Urinary bladder (tissue), 4 donors: Measurements from ENCODE around the gene KRTAP4-12. TPM values are rescaled to one million over a fixed set of nuclear protein-coding genes. Genes with fewer than 3 reads are reported as not detected.
"Not testable (repeated sequence)": the region's sequence is repeated elsewhere in the genome, so short reads cannot be mapped to it uniquely, and the experiment has no call there.

Source experiments
- DNase-seq: peaks from one replicate; pipeline ENCODE4 v3.0.0-alpha.2; 2015; ENCODE audit errors: extremely low spot score
- H3K27ac ChIP-seq: one replicate; pipeline ENCODE4 v1.5.1; 2013; ENCODE audit warnings: low read depth, mild to moderate bottlenecking, moderate library complexity
- H3K36me3 ChIP-seq: one replicate; pipeline ENCODE4 v1.6.1; 2013; ENCODE audit warnings: mild to moderate bottlenecking, moderate library complexity; ENCODE audit not compliant: insufficient read depth
- H3K4me1 ChIP-seq: one replicate; pipeline ENCODE4 v1.6.1; 2013; ENCODE audit warnings: mild to moderate bottlenecking, moderate library complexity; ENCODE audit not compliant: insufficient read depth
- H3K4me3 ChIP-seq: one replicate; pipeline ENCODE4 v1.5.1; 2013; ENCODE audit warnings: low read depth, low read length
- WGBS: extraction: QIAGEN DNeasy Blood & Tissue Kit; methylation state at CpG from one replicate; pipeline ENCODE4 v1.1.7; 2013; 5-methylcytosine and 5-hydroxymethylcytosine counted together
- polyA plus RNA-seq: library from polyadenylated mRNA; stranded (reverse); fragments of 200-250 nt; gene quantifications from one replicate; pipeline ENCODE4 v1.2.3, GENCODE V29; 2013
- total RNA-seq: library from RNA; depleted of rRNA; stranded (reverse); fragments of >200 nt; gene quantifications from one replicate; pipeline ENCODE4 v1.2.3, GENCODE V29; 2014
- donor health status: healthy with polysubstance abuse.
- donor health status: healthy.

KRTAP4-12 gene
- total and polyA plus RNA-seq, 2 donors = not detected

DNA sequence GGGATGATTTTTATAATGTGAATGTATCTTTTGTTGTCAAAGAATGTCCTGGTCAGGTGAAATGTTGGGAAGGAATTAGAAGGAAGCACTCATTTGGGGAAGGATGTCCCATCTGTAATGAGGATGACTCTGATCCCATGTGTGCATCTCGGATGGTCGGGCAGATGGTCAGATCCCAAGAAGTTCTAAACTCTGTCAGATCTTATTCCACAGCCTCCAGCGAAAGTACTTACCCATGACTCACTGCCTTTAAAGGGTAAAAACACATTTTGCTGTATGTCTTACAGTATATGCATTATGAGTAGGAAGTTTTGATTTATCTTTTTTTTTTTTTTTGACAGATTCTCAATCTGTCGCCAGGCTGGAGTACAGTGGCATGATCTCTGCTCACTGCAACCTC, 5.3 kb downstream of the KRTAP4-12 start:
- H3K36me3 ChIP-seq = no peaks in the 10 kb centered on the region
- no peak overlapping the region for H3K4me3 ChIP-seq
- H3K27ac ChIP-seq = no peak overlapping the region
- no peak for DNase-seq
- H3K4me1 ChIP-seq = no peaks in the 10 kb centered on the region
- WGBS = 88% methylated on average over 4 of the region's 4 CpGs

DNA sequence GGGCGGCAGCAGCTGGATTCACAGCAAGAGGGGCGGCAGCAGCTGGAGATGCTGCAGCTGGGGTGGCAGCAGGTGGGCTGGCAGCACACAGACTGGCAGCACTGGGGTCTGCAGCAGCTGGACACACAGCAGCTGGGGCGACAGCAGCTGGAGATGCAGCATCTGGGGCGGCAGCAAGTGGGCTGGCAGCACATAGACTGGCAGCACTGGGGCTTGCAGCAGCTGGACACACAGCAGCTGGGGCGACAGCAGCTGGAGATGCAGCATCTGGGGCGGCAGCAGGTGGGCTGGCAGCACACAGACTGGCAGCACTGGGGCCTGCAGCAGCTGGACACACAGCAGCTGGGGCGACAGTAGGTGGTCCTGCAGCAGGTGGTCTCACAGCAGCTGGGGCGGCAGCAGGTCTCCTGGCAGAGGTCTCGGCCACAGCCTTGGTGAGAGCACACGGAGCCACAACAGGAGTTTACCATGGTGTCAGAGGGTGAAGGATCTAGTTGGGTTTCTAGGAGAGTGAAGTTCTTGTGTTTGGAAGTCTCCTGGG, 6.1 kb downstream of the KRTAP4-12 start, which contains the start of gene KRTAP4-11:
KRTAP4-11 (minus strand) TSS at position 528 of the 541 bp plus-strand sequence; CDS start at position 470, 58 bp downstream.
- H3K4me1 ChIP-seq, H3K4me3 ChIP-seq, H3K27ac ChIP-seq, DNase-seq, H3K36me3 ChIP-seq: not testable (repeated sequence)
- WGBS = 74% methylated on average over 10 of the region's 10 CpGs

DNA sequence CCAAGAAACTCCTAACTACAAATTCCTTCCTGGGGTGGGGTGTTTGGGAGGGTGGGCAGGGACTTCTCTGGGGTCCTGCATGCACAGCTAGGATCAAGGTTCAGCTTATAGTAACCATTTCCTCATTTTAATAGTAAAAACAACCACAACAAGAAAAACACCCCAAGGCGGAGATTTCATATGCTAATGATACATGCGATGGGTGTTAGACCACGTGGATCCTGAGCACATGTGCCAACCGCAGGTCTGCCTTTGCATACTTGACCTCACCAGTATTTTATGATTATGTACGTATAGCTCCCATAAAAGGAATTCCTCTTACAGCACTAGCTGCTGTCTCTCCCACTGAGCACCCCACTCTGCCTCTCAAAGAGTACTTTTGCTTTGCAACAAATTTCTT, 7.7 kb downstream of the KRTAP4-12 start:
- H3K36me3 ChIP-seq = no peaks in the 10 kb centered on the region
- 47% methylated on average over 5 of the region's 5 CpGs for WGBS
- no peak for DNase-seq
- no peak overlapping the region for H3K27ac ChIP-seq
- H3K4me1 ChIP-seq = no peaks in the 10 kb centered on the region
- H3K4me3 ChIP-seq = no peak overlapping the region

DNA sequence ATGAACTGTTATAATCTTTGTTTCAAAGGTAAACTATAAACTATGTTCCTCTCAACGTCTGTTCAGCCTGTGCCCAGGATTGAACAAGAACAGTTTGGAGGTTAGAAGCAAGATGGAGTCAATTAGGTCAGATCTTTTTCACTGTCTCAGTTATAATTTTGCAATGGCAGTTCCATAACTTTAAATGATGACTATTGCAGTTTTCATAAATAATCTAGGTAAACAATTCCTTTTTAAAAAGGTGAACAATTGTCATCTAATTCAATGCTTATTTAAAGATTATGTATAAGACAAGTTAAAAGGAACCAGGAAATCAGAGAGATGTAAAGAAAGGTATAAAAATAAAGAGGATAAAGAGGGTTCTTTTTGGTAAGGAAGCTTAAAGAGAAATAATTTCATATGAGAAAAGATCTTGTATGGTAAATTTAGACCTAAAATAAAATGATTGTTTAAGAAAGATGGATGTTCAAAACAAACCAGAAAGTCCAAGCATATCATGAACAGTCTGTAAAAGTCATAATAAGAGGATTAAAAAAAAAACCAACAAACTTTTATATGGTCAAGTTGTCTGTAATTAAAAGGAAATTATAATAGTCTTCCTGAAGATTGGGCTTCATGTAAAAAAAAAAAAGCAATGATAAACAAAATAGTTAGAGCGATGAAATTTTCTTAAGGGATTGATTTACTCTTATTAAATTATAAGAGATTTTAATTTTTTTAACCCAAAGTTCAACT, 12.7 kb downstream of the KRTAP4-12 start:
- DNase-seq = no peak
- Histone ChIP-seq H3K27ac (no peak overlapping the region), H3K36me3 (no peaks in the 10 kb centered on the region), H3K4me3 (no peak overlapping the region), H3K4me1 (no peaks in the 10 kb centered on the region)
- 79% methylated on average over 2 of the region's 2 CpGs for WGBS

DNA sequence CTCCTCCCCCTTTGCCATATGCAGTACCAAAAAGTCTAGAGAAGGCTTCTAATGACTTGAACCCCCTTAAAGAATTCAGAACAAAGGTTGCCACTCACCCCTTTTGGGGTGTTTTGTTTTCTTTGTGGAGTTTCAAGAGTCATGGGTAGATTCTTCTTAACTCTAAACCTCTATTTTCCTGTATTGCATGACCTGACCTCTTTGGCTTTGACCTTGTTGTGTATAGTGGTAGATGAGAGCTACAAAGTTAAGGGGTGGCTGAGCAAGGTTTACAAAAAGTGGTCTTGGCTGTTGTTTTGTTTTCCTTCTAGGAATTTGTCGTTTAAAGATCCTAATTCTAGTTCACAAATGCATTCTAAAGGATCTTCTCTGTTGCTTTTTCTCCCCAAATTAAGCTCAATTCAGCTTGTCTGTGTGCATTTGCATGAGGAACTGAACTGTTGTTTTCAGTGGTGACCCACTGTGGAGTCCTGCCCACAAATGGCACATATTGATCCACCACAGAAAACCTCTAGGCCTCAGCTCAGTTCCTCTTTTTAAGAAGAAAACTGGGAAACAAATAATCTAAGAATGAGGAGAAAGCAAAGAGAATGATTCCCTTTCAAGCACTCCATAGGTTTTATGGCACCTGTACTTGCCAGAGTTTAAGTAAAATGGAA, 15.1 kb downstream of the KRTAP4-12 start:
- not testable (repeated sequence) for H3K27ac ChIP-seq, H3K36me3 ChIP-seq, H3K4me1 ChIP-seq, H3K4me3 ChIP-seq, DNase-seq
- WGBS = 37% methylated on average over 1 of the region's 1 CpG

DNA sequence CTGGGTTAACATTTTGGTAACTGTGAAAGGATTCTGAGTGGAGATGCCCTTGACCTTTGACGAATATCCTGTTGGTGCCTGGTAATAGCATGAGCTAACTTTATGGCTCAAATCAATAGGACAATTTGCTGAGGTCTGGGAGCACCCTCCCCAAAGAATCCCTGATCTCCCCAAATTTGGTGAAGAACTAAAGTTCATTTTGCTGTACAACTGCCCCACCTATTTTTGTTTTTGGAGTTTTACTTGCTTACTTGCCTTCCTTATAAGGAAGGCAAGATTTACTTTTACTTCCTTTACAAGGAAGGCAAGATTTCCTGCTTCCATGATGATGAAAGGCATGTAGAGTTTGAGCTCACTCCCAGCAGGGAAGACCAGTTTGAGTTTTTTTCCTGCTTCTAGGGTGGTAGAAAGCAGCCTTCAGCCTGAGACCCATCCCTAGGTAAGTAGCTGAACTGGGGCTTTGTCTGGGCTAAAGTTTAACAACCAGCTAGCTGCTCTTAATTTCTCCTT, 16.0 kb downstream of the KRTAP4-12 start:
- no peaks in the 10 kb centered on the region for H3K4me1 ChIP-seq
- 60% methylated on average over 1 of the region's 1 CpG for WGBS

DNA sequence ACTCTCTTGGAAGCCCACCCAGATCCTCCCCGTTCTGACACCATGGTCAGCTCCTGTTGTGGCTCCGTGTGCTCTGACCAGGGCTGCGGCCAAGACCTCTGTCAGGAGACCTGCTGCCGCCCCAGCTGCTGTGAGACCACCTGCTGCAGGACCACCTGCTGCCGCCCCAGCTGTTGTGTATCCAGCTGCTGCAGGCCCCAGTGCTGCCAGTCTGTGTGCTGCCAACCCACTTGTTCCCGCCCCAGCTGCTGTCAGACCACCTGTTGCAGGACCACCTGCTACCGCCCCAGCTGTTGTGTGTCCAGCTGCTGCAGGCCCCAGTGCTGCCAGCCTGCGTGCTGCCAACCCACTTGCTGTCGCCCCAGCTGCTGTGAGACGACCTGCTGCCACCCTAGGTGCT, 18.6 kb downstream of the KRTAP4-12 start, which contains the start of gene KRTAP4-9:
KRTAP4-9 (plus strand) TSS at position 43 of the 400 bp plus-strand sequence; CDS start at position 43, 0 bp downstream.
- WGBS = 73% methylated on average over 10 of the region's 10 CpGs
- DNase-seq, H3K27ac ChIP-seq, H3K4me3 ChIP-seq, H3K4me1 ChIP-seq, H3K36me3 ChIP-seq: not testable (repeated sequence)

More for the DNA sequence above, 16.0 kb downstream of the KRTAP4-12 start:
- Histone ChIP-seq H3K27ac (no peak overlapping the region), H3K36me3 (no peaks in the 10 kb centered on the region), H3K4me3 (no peak overlapping the region)
- DNase-seq = no peak

DNA sequence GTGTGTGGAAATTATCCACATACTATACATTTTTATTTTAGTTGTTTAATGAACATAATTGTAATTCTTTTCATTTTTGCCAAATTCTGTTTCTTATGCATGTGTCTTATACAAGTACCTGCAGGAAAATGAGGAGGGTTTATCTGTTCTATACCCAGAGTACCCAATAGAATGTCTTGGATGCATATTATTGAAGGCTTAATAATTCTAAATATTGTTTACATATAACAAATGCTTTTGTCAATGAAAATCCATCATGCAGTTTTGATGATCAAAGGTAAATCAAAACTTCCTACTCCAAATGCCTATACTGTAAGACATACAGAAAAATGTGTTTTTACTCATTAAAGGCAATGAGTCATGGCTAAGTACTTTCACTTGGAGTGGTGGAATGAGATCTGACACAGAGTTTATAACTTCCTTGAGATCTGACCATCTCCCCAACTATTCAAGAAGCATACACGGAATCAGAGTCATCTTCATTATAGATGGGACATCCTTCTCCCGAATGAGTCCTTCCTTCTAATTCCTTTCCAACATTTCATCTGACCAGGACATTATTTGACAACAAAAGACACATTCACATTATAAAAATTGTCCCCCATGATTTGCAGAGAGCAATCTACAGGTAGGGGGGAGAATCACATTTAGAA, 19.5 kb downstream of the KRTAP4-12 start:
- DNase-seq, H3K27ac ChIP-seq, H3K36me3 ChIP-seq, H3K4me1 ChIP-seq, H3K4me3 ChIP-seq: not testable (repeated sequence)
- WGBS = 68% methylated on average over 2 of the region's 2 CpGs

DNA sequence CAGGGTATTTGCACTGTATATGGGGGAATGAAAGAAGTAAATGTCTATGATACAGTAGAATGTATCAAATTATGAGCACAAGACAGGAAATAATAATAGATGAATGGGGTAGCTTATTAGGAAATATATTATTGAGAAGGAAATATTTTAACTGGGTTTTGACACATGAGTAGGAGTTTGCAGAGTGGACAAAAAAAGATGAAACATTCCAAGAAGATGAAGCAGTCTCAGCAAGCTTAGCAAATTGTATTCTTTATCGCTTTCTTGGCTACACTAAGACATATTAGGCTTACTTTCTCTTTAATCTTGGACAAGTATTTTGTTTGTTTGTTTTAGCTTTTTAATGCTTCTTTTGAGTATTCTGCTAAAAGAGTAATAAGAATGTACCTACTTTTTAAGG, 20.1 kb downstream of the KRTAP4-12 start:
- 88% methylated on average over 1 of the region's 1 CpG for WGBS
- no peaks in the 10 kb centered on the region for H3K4me1 ChIP-seq
- no peak for DNase-seq

DNA sequence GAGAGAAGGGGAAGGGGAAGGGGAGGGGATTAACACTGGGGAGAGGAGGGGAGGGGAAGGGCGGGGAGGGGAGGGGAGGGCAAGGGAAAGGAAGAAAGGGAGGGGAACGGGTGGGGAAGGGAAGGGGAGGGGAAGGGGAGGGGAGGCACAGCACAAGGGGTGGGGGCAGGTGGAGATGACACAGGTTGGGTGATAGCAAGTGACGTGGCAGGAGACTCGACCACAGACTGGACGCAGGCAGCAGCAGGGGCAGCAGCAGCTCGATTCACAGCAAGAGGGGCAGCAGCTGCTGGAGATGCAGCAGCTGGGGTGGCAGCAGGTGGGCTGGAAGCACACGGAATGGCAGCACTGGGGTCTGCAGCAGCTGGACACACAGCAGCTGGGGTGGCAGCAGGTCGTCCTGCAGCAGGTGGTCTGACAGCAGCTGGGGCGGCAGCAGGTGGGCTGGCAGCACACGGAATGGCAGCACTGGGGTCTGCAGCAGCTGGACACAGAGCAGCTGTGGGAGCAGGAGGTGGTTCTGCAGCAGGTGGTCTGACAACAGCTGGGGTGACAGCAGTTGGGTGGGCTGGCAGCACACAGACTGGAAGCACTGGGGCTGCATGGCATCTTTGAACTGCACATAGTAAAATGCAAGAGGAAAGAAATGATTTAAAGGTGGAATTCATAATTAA, 22.3 kb downstream of the KRTAP4-12 start, which contains the start of gene KRTAP4-16:
KRTAP4-16 (minus strand) TSS at position 624 of the 674 bp plus-strand sequence; CDS start at position 624, 0 bp downstream.
- WGBS = 46% methylated on average over 10 of the region's 10 CpGs

More for the DNA sequence above, 20.1 kb downstream of the KRTAP4-12 start:
- H3K4me3 ChIP-seq = no peak overlapping the region
- H3K27ac ChIP-seq = no peak overlapping the region
- H3K36me3 ChIP-seq = no peaks in the 10 kb centered on the region

DNA sequence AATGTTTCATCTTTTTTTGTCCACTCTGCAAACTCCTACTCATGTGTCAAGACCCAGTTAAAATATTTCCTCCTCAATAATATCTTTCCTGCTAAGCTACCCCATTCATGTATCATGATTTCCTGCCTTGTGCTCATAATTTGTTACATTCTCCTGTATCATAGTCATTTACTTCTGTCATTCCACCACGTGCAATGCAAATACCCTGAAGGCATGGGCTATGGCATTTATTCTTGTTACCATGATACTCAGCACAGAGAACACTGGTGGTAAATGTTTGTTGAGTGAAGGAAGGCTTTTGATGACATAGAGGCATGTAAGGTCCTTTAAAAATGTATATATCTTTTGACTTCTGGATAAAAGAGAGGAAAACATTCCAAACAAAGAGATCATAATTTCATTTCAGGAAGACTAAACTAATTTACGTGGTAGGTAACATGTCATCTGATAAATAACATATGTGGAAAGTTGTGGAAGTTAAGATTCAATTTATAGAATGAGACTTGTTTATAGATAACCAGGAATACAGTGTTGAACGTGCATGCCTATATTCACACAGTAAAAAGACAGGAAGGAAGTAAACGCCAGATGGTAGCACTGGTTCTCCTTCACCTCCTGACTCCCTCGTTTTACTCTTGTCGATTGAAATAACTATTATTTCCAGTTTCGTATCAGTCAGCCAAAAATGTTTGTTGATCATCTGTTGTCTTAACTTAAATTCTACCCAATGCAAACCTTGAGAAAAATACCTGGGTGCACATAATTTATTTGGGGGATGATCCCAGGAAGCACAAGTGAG, 24.1 kb downstream of the KRTAP4-12 start:
- H3K4me3 ChIP-seq, H3K36me3 ChIP-seq, DNase-seq, H3K27ac ChIP-seq, H3K4me1 ChIP-seq: not testable (repeated sequence)
- WGBS = 33% methylated on average over 7 of the region's 7 CpGs

More for the DNA sequence above, 22.3 kb downstream of the KRTAP4-12 start, which contains the start of gene KRTAP4-16:
- Histone ChIP-seq H3K27ac (no peak within 1 kb of the TSS), H3K4me1 (no peaks in the 10 kb centered on the region), H3K36me3 (no peaks in the 10 kb centered on the region), H3K4me3 (no peak within 1 kb of the TSS)
- DNase-seq = no peak

DNA sequence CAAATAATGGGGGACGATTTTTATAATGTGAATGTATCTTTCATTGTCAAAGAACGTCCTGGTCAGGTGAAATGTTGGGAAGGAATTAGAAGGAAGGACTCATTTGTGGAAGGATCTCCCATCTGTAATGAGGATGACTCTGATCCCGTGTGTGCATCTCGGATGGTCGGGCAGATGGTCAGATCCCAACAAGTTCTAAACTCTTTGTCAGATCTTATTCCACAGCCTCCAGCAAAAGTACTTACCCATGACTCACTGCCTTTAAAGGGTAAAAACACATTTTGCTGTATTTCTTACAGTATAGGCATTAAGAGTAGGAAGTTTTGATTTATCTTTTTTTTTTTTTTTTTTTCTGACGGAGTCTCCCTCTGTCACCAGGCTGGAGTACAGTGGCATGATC, 25.5 kb downstream of the KRTAP4-12 start:
- H3K36me3 ChIP-seq = no peaks in the 10 kb centered on the region
- no peak overlapping the region for H3K27ac ChIP-seq
- no peak for DNase-seq
- H3K4me3 ChIP-seq = no peak overlapping the region
- no peaks in the 10 kb centered on the region for H3K4me1 ChIP-seq
- 76% methylated on average over 6 of the region's 6 CpGs for WGBS
